GM18502 (cell line): ENCODE results near the gene FASTK.

Source experiments
- ATAC-seq: cut with Tn5 transposase; IDR thresholded peaks from one replicate; pipeline ENCODE4 v1.9.1; 2021; ENCODE audit warnings: mild to moderate bottlenecking; ENCODE audit not compliant: unreplicated experiment, poor library complexity

FASTK gene

GRCh38 chr7:151080522-151081169 is at the start of gene FASTK:
FASTK (minus strand) TSS chr7:151080809; CDS start chr7:151080766, 43 bp downstream.
- peak; percentile 79 for ATAC-seq

- ATAC-seq, result no peak
Measured at GRCh38 chr7:151129960-151130591, 49.5 kb upstream of the FASTK start.

DNA sequence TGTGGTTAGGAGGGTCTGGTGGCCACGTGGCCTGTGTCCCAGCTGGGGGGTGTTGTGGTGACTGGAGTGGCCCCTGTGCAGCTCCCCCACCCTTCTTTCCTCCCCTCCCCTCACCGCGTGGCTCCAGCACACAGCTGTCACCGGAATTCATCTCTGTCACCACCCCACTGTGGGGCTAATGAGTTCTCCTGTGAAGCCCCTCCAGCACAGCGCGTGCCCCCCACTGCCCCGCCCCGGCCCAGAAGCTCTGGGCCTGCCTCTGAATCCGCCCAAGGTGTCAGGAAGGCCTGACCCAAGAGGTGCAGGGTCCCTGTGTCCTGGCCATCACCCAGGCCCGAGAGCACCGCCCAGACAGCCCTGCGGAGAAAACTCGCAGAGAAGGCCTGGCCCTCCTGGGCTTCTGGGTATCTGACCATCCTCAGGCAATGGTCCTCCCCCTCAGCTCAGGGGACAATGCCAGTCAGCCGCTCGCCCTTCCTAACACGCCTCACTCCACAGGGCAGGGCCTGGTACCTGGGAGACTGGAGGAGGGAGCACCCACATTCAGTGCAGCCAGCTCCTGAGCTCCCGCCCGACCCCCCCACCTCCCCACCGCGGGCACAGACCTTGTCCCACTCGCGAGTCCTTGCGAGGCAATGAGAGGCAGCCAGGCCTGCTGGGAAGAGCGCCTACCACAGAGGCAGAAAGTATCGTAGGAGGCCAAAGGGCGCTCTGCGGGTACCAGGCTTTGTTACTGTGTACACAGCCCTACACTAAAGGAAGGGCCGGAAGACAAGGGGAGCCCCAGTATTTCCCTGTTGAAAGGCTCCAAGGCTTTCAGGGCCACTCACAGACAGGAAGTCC is 48.7 kb upstream of the FASTK start:
- no peak for ATAC-seq

GRCh38 chr7:151128716-151129115 is 48.1 kb upstream of the FASTK start:
- ATAC-seq, result no peak

GRCh38 chr7:151128144-151128543 is 47.5 kb upstream of the FASTK start:
- no peak for ATAC-seq

GRCh38 chr7:151126491-151127137 is 46.0 kb upstream of the FASTK start:
- no peak for ATAC-seq

GRCh38 chr7:151125846-151126481 is 45.4 kb upstream of the FASTK start:
- no peak for ATAC-seq

GRCh38 chr7:151125470-151125845 is 44.8 kb upstream of the FASTK start:
- ATAC-seq, result no peak

DNA sequence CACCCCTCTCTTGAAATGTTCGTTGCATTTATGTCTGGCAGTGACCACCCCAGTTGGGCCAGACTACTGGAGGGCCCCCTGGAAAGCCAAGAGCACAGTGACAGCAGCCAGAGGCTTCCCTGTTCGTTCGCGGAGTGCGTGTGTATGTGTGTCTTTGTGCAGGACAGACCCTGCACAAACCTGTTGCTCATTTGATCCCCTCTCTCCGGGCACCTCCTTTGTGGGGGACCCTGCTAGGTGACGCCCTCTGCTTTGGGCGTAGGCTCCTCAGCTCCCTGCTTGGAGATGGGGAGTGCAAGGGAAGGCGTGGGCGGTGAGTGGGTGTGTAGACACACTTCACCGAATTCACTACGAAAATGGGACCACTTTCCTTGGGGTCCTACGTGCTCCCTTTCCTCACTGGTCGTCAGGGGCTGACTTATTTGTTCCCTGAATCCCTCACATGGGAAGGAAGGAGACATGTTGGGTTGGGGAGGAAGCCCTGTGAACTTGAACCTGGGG is 44.3 kb upstream of the FASTK start:
- no peak for ATAC-seq

DNA sequence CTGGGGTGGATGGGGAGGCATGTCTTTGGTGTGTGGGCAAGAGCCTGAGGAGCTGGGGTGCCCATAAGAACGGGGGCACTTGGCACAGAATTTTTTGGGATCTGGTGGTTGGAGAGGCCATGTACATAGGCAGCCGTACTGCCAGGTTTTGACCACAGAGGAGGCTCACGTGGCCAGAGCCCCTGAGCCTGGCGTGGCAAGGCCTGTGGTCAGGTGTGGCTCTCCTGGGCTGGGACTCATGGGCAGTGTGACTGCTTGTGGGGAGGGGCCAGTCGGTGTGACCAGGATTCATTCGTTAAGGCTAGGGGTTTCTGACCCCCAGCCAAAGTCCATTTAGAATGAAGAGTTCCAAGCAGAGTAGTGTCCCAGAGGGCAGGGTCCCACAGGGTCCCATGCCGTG is 43.9 kb upstream of the FASTK start:
- ATAC-seq, result no peak

DNA sequence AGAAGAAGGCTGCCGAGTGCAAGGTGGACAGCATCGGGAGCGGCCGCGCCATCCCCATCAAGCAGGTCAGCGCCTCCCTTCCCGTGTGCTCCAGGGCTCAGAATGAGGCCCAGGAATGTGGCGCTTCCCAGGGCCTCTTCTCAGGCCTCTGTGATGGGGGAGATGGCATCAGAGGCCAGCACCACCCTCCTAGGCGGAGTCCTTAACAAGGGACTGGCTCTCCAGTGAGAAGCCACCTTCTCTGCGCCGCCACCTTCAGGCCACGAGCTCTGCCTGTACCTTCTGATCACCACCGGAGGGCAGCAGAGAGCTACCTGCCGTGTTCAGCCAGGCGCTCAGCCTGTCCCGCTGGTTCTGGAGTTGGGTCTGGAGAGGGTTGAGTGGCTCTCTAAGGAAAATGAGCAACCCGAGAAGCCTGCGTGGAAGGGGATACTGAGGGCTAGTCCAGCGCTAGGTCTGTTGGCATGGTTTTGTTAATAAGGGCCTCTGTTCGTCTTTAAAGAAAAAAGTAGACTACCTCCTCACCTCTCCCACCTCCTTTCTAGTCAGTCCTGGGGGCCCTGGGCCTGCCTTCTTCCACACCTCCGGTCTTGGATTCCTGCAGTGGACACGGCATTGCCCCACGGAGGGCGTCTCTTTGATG is 43.3 kb upstream of the FASTK start:
- ATAC-seq, result peak; percentile 91

GRCh38 chr7:151123158-151123821 is 42.7 kb upstream of the FASTK start:
- no peak for ATAC-seq

DNA sequence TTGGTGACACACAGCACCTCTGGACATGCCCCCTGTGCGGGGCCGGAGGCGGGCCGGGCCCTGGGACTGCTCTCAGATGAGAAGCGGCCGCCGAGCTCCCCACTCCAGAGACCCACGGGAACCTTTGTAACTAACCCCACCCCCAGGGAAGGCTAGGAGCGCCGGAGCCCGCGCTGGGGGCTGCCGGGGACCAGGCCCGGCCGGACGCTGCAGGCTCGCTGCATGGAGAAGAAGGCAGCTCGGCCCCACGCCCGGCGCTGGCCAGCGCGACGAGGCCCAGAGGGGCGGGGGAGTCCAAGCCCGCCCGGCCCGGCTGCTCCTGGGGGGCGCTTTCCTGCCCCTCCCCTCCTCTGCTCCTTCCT is 42.2 kb upstream of the FASTK start:
- no peak for ATAC-seq

- no peak for ATAC-seq
Measured at GRCh38 chr7:151122276-151122675, 41.7 kb upstream of the FASTK start.

DNA sequence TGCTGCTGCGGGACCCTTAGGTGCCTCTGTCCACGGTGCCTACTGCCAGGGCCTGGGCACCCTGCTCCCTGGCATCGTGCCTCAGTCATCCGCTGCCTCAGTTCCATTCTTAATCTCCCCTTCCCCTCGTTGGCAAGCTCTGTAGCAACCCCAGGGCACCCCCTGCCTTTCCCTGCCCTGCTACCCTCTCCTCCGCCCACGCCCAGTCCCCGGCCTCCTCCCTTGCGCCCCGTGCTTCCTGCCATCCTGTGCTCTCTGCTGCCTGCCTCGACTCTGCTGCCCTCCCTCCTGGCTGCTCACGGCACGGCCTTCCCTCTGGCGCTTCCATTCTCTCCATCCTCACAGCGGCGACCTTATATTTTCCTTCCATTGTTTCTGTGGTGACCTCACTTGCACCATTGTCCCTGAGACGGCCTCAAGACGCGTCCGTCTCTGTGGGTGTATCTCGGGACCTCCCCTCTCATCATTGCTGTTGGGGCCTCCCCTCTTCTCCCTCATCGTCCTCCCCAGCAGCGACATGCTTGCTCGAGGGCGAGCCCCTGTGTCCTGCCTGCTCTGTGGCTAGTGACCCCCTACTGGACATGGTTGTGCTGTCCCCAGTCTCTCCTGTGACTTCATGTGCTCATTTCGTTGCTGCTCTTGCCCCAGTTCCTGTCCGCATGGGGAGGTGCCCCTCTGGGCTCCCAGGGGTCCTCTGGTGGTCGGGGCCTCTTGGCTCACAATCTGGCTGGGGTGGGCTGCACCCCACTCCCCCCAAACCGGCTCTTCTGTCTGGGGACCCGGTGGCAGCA is 41.0 kb upstream of the FASTK start:
- no peak for ATAC-seq

DNA sequence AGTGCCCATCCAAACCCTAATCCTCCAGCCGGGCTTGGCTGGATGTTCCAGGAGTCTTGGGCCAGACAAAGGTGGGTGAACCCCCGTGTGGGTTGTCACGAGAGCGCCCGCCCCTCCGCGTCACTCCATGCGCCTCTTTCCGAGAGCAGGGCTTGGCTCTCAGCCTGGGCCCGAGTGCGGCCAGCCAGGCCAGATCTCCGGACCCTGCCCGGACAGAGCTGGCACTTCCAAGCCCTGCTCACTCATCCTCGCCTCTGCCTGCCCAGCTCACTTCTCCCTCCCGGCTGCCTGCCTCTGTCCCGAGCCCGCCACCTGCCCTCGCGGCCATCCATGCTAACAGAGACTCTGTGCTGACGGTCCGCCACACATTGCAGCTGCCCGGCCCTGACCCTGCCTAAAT is 40.3 kb upstream of the FASTK start:
- no peak for ATAC-seq

DNA sequence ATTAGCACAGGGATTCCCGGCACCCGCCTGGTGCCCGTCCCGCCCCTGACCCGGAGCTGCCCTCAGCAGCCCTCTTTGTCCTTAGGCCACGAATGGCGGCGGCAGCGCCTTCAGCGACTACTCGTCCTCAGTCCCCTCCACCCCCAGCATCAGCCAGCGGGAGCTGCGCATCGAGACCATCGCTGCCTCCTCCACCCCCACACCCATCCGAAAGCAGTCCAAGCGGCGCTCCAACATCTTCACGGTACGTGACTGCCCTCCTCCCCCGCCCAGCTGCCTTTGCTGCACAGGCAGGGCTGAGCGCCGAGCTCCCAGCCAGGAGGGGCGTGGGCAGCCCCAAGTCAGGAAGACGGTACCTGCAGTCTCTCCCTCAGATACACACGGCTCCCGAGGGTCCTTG is 39.3 kb upstream of the FASTK start:
- no peak for ATAC-seq

DNA sequence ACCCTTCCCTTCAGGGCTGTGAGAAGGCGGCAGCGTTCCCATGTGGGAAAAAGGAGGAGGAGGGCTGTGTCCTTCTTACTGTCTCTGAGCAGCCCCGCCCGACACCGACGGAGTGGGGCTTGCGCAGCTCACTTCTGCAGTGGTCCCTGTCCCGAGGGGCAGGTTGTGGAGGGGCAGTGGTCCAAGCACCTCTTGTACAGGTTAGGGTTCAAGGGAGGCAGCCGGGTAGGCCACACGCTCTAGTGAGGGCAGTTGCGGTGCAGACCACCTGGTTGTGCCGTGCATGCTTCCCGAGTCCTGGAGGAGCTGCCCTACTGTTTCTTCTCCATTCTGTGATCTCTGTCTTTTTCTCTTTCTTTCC is 38.4 kb upstream of the FASTK start:
- ATAC-seq, result no peak
